GM23338 (cell line): ENCODE results near the gene FKBP5.

Source experiments
- CREB1 ChIP-seq: fragments of 250-450 bp; sonication (Bioruptor Pico); IDR thresholded peaks from 2 replicates; pipeline ENCODE4 v1.5.0; 2020; ENCODE audit warnings: low read depth, mild to moderate bottlenecking, moderate library complexity
- EZH2 ChIP-seq: fragments of 200-600 bp; sonication (generic); IDR thresholded peaks from one replicate; pipeline ENCODE4 v1.8.0; 2017; ENCODE audit warnings: antibody characterized with exemption, mild to moderate bottlenecking, low read depth; ENCODE audit not compliant: unreplicated experiment
- EZH2phosphoT487 ChIP-seq: fragments of 200-600 bp; sonication (generic); IDR thresholded peaks from one replicate; pipeline ENCODE4 v1.8.1; 2018; ENCODE audit warnings: antibody characterized with exemption; ENCODE audit not compliant: unreplicated experiment
- JUNB ChIP-seq: IDR thresholded peaks from one replicate; pipeline ENCODE4 v1.6.1; 2016; ENCODE audit warnings: antibody characterized with exemption; ENCODE audit not compliant: unreplicated experiment
- NANOG ChIP-seq: IDR thresholded peaks from 2 replicates; pipeline ENCODE4 v1.6.1; 2016; ENCODE audit warnings: antibody characterized with exemption, borderline replicate concordance
- POLR2AphosphoS5 ChIP-seq: IDR thresholded peaks from 2 replicates; pipeline ENCODE4 v1.6.1; 2016; ENCODE audit warnings: antibody characterized with exemption, low read depth
- STAT1 ChIP-seq: IDR thresholded peaks from one replicate; pipeline ENCODE4 v1.6.1; 2016; ENCODE audit warnings: antibody characterized with exemption; ENCODE audit not compliant: unreplicated experiment
- ZNF114 ChIP-seq: fragments of 250-450 bp; sonication (Bioruptor Pico); IDR thresholded peaks from 2 replicates; pipeline ENCODE4 v1.5.0; 2020; ENCODE audit warnings: mild to moderate bottlenecking, moderate library complexity
- ZNF331 ChIP-seq: fragments of 250-450 bp; sonication (Bioruptor Pico); IDR thresholded peaks from 2 replicates; pipeline ENCODE4 v1.5.0; 2020; ENCODE audit warnings: low read depth, mild to moderate bottlenecking, moderate library complexity
- TF ChIP-seq, protein P1 (sequence below), 2 experiments: fragments of 200-600 bp in 1 of 2; sonication (generic) in 1 of 2; conservative IDR thresholded peaks; 2 replicates each; pipeline versions ENCODE4 v1.5.1 to v1.6.1; 2016 to 2017; ENCODE audit warnings: antibody characterized with exemption in 2 of 2, low read depth in 2 of 2, mild to moderate bottlenecking in 2 of 2, moderate library complexity in 1 of 2
- TF ChIP-seq, protein P2 (sequence below): IDR thresholded peaks from one replicate; pipeline ENCODE4 v1.6.1; 2018; ENCODE audit warnings: antibody characterized with exemption; ENCODE audit not compliant: unreplicated experiment
- TF ChIP-seq, protein P3 (sequence below): IDR thresholded peaks from 2 replicates; pipeline ENCODE4 v1.6.1; 2016; ENCODE audit warnings: antibody characterized with exemption
- TF ChIP-seq, protein P4 (sequence below): fragments of 250-450 bp; sonication (Bioruptor Pico); IDR thresholded peaks from 2 replicates; pipeline ENCODE4 v1.5.0; 2020; ENCODE audit warnings: mild to moderate bottlenecking, moderate library complexity

DNA sequence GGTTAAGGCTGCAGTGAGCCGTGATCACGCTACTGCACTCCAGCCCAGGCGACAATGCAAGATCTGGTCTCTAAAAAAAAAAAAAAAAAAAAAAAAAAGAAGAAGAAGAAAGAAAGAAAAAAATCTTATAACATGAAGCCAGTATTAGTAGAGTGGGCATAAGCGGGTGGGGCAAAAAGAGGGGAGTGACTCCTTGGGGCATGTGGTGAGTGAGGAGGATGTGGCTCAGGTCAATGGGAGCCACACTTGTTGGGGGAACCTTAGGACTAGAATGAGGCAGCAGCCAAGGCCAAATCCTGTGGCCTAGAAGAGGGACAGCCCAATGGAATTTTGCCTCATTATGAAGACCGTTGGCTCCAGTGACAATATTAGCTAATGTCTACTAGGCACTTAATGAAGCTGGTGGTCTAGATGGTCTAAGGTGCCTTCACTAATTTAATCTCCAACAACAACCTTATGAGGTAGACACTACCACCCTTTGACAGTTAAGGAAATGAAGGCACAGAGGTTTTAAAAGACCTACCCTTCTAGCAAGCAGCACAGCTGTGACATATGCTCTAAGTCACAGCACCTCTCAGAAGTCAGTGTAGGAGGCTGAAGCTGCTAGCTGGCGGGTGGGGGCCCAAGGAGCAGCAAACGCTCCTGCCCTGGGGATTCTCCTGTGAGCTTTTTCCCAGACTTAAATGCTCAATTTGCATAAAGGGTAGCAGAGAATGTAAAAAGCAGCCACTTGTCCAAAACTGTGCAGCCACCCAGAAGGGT lies 24.5 kb upstream of the FKBP5 start:
- TF ChIP-seq, protein P1, sequence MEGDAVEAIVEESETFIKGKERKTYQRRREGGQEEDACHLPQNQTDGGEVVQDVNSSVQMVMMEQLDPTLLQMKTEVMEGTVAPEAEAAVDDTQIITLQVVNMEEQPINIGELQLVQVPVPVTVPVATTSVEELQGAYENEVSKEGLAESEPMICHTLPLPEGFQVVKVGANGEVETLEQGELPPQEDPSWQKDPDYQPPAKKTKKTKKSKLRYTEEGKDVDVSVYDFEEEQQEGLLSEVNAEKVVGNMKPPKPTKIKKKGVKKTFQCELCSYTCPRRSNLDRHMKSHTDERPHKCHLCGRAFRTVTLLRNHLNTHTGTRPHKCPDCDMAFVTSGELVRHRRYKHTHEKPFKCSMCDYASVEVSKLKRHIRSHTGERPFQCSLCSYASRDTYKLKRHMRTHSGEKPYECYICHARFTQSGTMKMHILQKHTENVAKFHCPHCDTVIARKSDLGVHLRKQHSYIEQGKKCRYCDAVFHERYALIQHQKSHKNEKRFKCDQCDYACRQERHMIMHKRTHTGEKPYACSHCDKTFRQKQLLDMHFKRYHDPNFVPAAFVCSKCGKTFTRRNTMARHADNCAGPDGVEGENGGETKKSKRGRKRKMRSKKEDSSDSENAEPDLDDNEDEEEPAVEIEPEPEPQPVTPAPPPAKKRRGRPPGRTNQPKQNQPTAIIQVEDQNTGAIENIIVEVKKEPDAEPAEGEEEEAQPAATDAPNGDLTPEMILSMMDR (conservative IDR thresholded peaks at IDR 0.05; ENCODE audit: low read depth in 2 of 2) = no peak
- TF ChIP-seq, protein P2, sequence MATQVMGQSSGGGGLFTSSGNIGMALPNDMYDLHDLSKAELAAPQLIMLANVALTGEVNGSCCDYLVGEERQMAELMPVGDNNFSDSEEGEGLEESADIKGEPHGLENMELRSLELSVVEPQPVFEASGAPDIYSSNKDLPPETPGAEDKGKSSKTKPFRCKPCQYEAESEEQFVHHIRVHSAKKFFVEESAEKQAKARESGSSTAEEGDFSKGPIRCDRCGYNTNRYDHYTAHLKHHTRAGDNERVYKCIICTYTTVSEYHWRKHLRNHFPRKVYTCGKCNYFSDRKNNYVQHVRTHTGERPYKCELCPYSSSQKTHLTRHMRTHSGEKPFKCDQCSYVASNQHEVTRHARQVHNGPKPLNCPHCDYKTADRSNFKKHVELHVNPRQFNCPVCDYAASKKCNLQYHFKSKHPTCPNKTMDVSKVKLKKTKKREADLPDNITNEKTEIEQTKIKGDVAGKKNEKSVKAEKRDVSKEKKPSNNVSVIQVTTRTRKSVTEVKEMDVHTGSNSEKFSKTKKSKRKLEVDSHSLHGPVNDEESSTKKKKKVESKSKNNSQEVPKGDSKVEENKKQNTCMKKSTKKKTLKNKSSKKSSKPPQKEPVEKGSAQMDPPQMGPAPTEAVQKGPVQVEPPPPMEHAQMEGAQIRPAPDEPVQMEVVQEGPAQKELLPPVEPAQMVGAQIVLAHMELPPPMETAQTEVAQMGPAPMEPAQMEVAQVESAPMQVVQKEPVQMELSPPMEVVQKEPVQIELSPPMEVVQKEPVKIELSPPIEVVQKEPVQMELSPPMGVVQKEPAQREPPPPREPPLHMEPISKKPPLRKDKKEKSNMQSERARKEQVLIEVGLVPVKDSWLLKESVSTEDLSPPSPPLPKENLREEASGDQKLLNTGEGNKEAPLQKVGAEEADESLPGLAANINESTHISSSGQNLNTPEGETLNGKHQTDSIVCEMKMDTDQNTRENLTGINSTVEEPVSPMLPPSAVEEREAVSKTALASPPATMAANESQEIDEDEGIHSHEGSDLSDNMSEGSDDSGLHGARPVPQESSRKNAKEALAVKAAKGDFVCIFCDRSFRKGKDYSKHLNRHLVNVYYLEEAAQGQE = no peak
- TF ChIP-seq EZH2 (no peak), JUNB (no peak), POLR2AphosphoS5 (no peak), CREB1 (no peak), NANOG (no peak), EZH2phosphoT487 (no peak), STAT1 (no peak), ZNF331 (CRISPR knock-in tag) (no peak), ZNF114 (no peak)
- TF ChIP-seq, protein P3, sequence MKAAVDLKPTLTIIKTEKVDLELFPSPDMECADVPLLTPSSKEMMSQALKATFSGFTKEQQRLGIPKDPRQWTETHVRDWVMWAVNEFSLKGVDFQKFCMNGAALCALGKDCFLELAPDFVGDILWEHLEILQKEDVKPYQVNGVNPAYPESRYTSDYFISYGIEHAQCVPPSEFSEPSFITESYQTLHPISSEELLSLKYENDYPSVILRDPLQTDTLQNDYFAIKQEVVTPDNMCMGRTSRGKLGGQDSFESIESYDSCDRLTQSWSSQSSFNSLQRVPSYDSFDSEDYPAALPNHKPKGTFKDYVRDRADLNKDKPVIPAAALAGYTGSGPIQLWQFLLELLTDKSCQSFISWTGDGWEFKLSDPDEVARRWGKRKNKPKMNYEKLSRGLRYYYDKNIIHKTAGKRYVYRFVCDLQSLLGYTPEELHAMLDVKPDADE = no peak
- TF ChIP-seq, protein P4, sequence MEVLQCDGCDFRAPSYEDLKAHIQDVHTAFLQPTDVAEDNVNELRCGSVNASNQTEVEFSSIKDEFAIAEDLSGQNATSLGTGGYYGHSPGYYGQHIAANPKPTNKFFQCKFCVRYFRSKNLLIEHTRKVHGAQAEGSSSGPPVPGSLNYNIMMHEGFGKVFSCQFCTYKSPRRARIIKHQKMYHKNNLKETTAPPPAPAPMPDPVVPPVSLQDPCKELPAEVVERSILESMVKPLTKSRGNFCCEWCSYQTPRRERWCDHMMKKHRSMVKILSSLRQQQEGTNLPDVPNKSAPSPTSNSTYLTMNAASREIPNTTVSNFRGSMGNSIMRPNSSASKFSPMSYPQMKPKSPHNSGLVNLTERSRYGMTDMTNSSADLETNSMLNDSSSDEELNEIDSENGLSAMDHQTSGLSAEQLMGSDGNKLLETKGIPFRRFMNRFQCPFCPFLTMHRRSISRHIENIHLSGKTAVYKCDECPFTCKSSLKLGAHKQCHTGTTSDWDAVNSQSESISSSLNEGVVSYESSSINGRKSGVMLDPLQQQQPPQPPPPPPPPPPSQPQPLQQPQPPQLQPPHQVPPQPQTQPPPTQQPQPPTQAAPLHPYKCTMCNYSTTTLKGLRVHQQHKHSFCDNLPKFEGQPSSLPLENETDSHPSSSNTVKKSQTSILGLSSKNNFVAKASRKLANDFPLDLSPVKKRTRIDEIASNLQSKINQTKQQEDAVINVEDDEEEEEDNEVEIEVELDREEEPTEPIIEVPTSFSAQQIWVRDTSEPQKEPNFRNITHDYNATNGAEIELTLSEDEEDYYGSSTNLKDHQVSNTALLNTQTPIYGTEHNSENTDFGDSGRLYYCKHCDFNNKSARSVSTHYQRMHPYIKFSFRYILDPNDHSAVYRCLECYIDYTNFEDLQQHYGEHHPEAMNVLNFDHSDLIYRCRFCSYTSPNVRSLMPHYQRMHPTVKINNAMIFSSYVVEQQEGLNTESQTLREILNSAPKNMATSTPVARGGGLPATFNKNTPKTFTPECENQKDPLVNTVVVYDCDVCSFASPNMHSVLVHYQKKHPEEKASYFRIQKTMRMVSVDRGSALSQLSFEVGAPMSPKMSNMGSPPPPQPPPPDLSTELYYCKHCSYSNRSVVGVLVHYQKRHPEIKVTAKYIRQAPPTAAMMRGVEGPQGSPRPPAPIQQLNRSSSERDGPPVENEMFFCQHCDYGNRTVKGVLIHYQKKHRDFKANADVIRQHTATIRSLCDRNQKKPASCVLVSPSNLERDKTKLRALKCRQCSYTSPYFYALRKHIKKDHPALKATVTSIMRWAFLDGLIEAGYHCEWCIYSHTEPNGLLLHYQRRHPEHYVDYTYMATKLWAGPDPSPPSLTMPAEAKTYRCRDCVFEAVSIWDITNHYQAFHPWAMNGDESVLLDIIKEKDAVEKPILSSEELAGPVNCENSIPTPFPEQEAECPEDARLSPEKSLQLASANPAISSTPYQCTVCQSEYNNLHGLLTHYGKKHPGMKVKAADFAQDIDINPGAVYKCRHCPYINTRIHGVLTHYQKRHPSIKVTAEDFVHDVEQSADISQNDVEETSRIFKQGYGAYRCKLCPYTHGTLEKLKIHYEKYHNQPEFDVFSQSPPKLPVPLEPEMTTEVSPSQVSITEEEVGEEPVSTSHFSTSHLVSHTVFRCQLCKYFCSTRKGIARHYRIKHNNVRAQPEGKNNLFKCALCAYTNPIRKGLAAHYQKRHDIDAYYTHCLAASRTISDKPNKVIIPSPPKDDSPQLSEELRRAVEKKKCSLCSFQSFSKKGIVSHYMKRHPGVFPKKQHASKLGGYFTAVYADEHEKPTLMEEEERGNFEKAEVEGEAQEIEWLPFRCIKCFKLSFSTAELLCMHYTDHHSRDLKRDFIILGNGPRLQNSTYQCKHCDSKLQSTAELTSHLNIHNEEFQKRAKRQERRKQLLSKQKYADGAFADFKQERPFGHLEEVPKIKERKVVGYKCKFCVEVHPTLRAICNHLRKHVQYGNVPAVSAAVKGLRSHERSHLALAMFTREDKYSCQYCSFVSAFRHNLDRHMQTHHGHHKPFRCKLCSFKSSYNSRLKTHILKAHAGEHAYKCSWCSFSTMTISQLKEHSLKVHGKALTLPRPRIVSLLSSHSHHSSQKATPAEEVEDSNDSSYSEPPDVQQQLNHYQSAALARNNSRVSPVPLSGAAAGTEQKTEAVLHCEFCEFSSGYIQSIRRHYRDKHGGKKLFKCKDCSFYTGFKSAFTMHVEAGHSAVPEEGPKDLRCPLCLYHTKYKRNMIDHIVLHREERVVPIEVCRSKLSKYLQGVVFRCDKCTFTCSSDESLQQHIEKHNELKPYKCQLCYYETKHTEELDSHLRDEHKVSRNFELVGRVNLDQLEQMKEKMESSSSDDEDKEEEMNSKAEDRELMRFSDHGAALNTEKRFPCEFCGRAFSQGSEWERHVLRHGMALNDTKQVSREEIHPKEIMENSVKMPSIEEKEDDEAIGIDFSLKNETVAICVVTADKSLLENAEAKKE (CRISPR knock-in tag) = no peak
